Activated CD4-positive, alpha-beta T cell treated with anti-CD3 and anti-CD28 coated beads, Interleukin-2, amount 50 U/mL, for 1 hour (primary cell): ENCODE data around the gene RBP4.
"Not testable (repeated sequence)": the region's sequence is repeated elsewhere in the genome, so short reads cannot be mapped to it uniquely, and the experiment has no call there.

Experiments used
- DNase-seq: peaks from one replicate; pipeline ENCODE4 v3.0.0-alpha.2; 2020

The RBP4 gene

DNA sequence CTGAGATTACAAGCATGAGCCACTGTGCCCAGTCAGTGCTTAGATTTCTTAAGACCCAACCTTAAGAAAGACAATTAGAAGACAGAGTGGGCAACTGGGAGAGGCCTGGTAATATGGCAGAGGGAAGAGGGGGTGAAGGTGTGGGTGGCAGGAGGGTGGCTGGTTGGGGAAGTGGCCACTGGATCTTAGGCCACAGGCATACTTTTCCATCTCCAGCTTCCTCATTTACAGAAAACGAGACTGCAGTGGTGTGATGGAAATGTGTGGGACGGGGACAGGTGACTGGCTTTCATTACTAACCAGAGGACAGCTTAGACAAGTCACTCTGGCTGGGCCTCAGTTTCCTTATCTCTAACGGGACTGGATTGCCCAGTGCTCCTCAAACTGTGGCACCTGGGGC lies 35.6 kb downstream of the RBP4 start:
- no peak for DNase-seq

DNA sequence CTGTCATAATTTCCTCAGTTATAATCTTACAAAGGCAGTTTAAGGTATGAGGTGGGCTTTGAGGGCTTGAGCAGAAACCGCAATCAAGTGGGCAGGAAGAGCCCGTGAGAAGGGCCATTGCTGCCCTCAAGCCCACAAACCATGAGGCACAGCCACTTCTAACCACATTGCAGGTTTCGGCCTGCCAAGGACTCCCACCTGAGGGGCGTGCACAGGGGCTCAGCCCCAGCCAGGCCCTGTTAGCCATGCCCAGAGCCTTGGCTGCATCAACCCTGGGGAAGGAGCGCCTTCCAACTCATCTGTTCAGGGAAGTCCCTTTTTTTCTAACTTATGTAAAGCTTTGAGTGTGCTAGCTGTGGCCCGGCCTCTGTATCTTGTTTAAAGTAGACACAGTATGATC lies 40.5 kb downstream of the RBP4 start:
- DNase-seq = no peak

GRCh38 chr10:93559490-93559889 lies 41.5 kb downstream of the RBP4 start:
- no peak for DNase-seq

DNA sequence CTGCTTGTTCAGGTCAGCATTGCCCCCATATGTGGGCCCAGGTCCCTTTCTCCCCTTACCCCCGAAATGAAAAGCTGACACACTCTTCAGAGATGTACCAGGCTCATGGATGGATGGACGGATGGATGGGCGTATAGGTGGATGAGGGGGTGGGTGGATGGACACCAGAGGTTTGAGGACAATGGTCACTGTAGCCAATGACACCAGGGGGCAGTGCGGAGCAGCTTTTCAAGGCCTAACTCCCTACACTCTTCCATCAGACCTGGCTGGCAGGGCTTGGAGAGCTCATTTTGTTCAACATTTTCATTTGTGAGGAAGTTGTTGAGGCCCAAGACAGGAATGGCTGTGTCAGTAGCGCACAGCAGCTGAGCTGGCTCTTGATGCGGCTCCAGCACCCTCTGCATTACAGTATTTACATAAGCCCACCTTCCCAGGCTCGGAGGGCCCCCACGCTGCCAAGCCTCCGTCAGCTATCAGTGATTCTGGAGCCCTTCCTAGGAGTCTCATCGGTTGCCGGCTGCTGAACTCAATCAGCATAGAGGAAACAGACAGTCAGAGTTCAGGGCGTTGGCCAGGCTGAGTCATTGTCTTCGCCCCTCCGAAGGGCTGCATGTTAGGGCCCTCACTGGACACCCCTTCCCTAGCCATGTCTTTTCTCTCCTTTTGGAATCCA lies 46.1 kb downstream of the RBP4 start:
- DNase-seq = peak; percentile 18

DNA sequence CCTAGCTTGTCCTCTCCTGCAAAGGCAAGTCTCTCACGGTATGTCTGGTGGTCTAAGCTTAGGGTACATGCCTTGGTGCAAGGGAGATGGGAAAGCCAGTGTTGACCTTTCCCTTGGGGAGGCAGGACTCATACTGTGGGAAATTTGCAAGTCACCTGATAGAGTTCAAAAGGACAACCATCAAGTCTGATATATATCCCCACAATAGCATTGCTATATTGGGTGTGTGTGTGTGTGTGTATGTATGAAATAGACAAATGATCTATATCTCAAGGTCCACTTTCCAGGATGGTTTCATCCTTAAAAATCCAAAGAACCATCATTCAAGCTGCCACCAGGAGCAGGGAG lies 46.7 kb downstream of the RBP4 start:
- DNase-seq = no peak

DNA sequence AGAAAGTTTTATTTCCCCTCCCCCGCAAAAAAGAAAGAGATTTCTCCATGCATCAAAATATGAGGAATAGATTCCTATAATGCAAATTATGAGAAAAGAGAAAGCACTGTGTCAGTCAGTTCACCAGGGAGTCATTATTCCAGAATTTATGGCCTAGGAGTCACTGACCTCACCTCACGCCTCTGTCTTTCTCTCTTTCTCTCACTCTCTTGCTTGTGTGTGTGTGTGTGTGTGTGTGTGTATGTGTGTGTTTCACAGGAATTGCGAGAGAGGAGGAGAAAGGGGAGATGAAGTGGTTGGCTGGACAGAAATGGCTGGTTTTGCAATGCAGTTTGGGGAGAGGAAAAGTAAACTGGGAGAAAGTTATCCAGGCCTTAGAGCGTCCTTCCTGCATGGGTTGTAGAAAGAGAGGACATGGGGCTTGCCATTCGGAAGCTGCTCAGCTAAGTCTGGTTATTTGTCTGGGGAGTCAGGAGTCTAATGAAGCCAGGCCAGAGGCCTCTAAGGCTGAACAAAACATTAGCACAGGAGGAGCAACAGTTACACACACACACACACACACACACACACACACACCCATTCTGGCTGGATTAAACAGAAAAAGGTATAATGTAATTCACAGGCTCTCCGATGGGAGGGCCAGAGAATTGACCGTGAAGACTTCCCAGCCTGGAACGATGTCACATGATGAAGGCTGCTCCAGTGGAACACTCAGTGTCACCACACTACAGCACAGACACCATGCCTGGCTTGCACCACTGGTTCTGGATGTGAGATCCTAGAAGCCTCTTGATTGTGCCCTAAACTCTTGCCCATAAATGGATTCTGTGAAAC lies 47.3 kb downstream of the RBP4 start:
- no peak for DNase-seq

DNA sequence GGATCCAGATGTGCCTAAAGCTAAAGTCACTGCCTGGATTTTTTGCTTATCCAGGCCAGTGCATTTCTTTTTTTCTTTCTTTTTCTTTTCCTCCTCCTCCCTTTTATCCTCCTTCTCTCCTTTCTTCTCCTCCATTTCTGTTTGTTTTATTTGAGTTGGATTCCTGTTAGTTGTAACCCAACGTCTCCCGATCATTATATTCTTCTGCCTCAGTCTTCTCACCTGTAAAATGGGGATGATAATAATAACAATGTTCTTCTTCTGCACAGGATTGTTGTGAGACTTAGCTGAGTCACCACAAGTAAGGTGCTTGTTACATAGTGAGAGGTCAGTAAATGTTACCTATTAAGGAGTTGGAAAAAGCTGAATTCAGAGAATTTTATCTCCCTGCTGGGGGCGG lies 48.3 kb downstream of the RBP4 start:
- DNase-seq = no peak

DNA sequence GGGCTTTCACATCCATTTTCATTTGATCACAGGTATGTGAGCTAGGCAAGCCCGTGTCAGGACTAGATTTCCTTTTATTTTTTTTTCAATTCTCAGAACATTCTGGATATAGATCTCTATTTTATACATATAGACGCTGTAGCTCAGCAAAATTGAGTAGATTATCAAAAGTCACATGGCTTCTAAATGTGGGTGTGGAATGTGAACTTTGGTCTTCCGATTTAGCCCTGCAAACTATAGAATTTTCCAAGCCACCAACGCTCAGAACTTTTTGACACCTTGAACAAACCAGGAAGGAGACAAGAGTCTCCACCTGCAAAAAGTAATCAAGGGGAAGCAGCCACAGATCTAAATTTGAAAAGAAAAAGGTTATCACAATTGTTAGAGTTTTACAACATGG lies 50.4 kb downstream of the RBP4 start:
- DNase-seq = no peak

GRCh38 chr10:93548376-93549071 lies 52.5 kb downstream of the RBP4 start:
- DNase-seq = no peak

GRCh38 chr10:93547522-93547921 lies 53.5 kb downstream of the RBP4 start:
- DNase-seq = no peak

- not testable (repeated sequence) for DNase-seq
These were observed 54.0 kb downstream of the RBP4 start for GRCh38 chr10:93546995-93547394.

- DNase-seq = no peak
These were observed 58.7 kb downstream of the RBP4 start for GRCh38 chr10:93542358-93542791.
